Testis (tissue), 2 donors: Measurements from ENCODE around the gene FAM107A.

ENCODE experiments used
- POLR2A ChIP-seq: fragments of 450-650 bp; IDR thresholded peaks from one replicate; pipeline ENCODE4 v1.6.1; 2017; ENCODE audit warnings: antibody characterized with exemption, mild to moderate bottlenecking, moderate library complexity
- TF ChIP-seq, protein P1 (sequence below), 3 experiments: fragments of 450-650 bp in 2 of 3; fragments of 200-600 bp in 1 of 3; sonication (generic) in 1 of 3; IDR thresholded peaks; one replicate each; pipeline ENCODE4 v1.5.1; 2016 to 2019; ENCODE audit warnings: antibody characterized with exemption in 3 of 3, mild to moderate bottlenecking in 2 of 3, moderate library complexity in 1 of 3

DNA sequence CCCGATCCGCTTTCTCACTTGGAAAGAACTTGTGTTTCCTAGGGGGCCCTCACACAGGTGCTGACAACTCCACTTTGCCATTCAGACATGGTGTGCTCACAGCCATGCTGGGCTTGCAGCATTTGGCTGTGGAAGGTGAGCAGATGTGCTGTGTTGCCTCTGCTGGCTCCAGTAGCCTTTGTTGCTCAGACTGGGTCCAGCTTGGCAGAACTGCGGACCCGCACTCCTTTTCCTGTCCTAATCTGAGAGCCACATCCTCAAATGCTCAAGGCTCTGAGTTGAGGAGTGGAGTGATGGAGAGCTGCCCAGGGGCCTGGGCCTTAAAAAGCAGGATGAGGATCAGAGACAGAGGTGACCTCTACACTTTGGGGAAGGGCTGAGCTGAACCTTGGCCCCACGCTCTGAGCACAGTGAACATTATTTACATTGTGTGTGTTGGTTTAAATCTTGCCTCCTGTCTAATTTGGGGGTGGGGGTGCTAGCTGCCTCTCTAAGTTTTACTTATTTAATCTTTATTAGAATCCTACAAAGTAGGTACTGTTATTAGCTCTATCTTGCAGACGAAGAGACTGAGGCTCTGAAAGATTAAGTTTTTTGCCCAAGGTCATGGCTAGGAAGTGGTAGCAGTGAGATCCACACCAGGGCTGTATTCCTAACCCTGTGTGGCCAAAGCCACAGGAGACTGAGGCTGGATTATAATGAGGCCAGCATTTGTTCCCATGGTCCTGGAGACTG lies 57.4 kb downstream of the FAM107A start:
- no peak for TF ChIP-seq POLR2A
- TF ChIP-seq, protein P1, sequence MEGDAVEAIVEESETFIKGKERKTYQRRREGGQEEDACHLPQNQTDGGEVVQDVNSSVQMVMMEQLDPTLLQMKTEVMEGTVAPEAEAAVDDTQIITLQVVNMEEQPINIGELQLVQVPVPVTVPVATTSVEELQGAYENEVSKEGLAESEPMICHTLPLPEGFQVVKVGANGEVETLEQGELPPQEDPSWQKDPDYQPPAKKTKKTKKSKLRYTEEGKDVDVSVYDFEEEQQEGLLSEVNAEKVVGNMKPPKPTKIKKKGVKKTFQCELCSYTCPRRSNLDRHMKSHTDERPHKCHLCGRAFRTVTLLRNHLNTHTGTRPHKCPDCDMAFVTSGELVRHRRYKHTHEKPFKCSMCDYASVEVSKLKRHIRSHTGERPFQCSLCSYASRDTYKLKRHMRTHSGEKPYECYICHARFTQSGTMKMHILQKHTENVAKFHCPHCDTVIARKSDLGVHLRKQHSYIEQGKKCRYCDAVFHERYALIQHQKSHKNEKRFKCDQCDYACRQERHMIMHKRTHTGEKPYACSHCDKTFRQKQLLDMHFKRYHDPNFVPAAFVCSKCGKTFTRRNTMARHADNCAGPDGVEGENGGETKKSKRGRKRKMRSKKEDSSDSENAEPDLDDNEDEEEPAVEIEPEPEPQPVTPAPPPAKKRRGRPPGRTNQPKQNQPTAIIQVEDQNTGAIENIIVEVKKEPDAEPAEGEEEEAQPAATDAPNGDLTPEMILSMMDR (IDR thresholded peaks at IDR 0.05): no peak
